Fibroblast of the aortic adventitia (primary cell): ENCODE results near the gene GAPDH. TPM values are rescaled to one million over a fixed set of nuclear protein-coding genes. Genes with fewer than 3 reads are reported as not detected.

ENCODE experiments used
- DNase-seq: peaks from one replicate; pipeline ENCODE4 v3.0.0-alpha.2; 2010; ENCODE audit warnings: low read depth
- H3K4me3 ChIP-seq: 2 replicates; pipeline ENCODE4 v1.5.1; 2011; ENCODE audit warnings: low read depth, mild to moderate bottlenecking, control low read depth, low read length, moderate library complexity
- total RNA-seq: library from RNA; depleted of rRNA; stranded (reverse); fragments of >200 nt; gene quantifications from 2 replicates; pipeline ENCODE4 v1.2.3, GENCODE V29; 2012; ENCODE audit warnings: low replicate concordance
- TF ChIP-seq, protein P1 (sequence below): IDR thresholded peaks from 2 replicates; pipeline ENCODE4 v1.5.1; 2011; ENCODE audit warnings: mild to moderate bottlenecking, low read length, control low read depth, inconsistent platforms; ENCODE audit not compliant: insufficient read depth

GAPDH gene
- total RNA-seq, 1 donor = 5,776 TPM

DNA sequence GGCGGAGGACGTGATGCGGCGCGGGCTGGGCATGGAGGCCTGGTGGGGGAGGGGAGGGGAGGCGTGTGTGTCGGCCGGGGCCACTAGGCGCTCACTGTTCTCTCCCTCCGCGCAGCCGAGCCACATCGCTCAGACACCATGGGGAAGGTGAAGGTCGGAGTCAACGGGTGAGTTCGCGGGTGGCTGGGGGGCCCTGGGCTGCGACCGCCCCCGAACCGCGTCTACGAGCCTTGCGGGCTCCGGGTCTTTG is 303 bp downstream of the GAPDH start:
- H3K4me3 ChIP-seq = peak overlapping the region; percentile 92
- TF ChIP-seq, protein P1, sequence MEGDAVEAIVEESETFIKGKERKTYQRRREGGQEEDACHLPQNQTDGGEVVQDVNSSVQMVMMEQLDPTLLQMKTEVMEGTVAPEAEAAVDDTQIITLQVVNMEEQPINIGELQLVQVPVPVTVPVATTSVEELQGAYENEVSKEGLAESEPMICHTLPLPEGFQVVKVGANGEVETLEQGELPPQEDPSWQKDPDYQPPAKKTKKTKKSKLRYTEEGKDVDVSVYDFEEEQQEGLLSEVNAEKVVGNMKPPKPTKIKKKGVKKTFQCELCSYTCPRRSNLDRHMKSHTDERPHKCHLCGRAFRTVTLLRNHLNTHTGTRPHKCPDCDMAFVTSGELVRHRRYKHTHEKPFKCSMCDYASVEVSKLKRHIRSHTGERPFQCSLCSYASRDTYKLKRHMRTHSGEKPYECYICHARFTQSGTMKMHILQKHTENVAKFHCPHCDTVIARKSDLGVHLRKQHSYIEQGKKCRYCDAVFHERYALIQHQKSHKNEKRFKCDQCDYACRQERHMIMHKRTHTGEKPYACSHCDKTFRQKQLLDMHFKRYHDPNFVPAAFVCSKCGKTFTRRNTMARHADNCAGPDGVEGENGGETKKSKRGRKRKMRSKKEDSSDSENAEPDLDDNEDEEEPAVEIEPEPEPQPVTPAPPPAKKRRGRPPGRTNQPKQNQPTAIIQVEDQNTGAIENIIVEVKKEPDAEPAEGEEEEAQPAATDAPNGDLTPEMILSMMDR = no peak
- no peak for DNase-seq

DNA sequence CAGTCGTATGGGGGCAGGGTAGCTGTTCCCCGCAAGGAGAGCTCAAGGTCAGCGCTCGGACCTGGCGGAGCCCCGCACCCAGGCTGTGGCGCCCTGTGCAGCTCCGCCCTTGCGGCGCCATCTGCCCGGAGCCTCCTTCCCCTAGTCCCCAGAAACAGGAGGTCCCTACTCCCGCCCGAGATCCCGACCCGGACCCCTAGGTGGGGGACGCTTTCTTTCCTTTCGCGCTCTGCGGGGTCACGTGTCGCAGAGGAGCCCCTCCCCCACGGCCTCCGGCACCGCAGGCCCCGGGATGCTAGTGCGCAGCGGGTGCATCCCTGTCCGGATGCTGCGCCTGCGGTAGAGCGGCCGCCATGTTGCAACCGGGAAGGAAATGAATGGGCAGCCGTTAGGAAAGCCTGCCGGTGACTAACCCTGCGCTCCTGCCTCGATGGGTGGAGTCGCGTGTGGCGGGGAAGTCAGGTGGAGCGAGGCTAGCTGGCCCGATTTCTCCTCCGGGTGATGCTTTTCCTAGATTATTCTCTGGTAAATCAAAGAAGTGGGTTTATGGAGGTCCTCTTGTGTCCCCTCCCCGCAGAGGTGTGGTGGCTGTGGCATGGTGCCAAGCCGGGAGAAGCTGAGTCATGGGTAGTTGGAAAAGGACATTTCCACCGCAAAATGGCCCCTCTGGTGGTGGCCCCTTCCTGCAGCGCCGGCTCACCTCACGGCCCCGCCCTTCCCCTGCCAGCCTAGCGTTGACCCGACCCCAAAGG is 804 bp downstream of the GAPDH start:
- peak overlapping the region; percentile 92 for H3K4me3 ChIP-seq
- DNase-seq = peak; percentile 69
- TF ChIP-seq, protein P1 = no peak

DNA sequence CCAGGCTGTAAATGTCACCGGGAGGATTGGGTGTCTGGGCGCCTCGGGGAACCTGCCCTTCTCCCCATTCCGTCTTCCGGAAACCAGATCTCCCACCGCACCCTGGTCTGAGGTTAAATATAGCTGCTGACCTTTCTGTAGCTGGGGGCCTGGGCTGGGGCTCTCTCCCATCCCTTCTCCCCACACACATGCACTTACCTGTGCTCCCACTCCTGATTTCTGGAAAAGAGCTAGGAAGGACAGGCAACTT is 1.3 kb downstream of the GAPDH start:
- peak overlapping the region; percentile 92 for H3K4me3 ChIP-seq
- TF ChIP-seq, protein P1 = no peak
- DNase-seq = no peak

DNA sequence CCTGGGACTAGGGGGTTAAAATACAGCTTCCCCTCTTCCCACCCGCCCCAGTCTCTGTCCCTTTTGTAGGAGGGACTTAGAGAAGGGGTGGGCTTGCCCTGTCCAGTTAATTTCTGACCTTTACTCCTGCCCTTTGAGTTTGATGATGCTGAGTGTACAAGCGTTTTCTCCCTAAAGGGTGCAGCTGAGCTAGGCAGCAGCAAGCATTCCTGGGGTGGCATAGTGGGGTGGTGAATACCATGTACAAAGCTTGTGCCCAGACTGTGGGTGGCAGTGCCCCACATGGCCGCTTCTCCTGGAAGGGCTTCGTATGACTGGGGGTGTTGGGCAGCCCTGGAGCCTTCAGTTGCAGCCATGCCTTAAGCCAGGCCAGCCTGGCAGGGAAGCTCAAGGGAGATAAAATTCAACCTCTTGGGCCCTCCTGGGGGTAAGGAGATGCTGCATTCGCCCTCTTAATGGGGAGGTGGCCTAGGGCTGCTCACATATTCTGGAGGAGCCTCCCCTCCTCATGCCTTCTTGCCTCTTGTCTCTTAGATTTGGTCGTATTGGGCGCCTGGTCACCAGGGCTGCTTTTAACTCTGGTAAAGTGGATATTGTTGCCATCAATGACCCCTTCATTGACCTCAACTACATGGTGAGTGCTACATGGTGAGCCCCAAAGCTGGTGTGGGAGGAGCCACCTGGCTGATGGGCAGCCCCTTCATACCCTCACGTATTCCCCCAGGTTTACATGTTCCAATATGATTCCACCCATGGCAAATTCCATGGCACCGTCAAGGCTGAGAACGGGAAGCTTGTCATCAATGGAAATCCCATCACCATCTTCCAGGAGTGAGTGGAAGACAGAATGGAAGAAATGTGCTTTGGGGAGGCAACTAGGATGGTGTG is 1.9 kb downstream of the GAPDH start:
- peak; percentile 17 for DNase-seq
- peak overlapping the region; percentile 92 for H3K4me3 ChIP-seq
- TF ChIP-seq, protein P1 = no peak

DNA sequence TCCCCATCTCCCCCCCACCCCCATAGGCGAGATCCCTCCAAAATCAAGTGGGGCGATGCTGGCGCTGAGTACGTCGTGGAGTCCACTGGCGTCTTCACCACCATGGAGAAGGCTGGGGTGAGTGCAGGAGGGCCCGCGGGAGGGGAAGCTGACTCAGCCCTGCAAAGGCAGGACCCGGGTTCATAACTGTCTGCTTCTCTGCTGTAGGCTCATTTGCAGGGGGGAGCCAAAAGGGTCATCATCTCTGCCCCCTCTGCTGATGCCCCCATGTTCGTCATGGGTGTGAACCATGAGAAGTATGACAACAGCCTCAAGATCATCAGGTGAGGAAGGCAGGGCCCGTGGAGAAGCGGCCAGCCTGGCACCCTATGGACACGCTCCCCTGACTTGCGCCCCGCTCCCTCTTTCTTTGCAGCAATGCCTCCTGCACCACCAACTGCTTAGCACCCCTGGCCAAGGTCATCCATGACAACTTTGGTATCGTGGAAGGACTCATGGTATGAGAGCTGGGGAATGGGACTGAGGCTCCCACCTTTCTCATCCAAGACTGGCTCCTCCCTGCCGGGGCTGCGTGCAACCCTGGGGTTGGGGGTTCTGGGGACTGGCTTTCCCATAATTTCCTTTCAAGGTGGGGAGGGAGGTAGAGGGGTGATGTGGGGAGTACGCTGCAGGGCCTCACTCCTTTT is 2.7 kb downstream of the GAPDH start:
- TF ChIP-seq, protein P1 = no peak
- DNase-seq = peak; percentile 12
- H3K4me3 ChIP-seq = peak overlapping the region; percentile 92

DNA sequence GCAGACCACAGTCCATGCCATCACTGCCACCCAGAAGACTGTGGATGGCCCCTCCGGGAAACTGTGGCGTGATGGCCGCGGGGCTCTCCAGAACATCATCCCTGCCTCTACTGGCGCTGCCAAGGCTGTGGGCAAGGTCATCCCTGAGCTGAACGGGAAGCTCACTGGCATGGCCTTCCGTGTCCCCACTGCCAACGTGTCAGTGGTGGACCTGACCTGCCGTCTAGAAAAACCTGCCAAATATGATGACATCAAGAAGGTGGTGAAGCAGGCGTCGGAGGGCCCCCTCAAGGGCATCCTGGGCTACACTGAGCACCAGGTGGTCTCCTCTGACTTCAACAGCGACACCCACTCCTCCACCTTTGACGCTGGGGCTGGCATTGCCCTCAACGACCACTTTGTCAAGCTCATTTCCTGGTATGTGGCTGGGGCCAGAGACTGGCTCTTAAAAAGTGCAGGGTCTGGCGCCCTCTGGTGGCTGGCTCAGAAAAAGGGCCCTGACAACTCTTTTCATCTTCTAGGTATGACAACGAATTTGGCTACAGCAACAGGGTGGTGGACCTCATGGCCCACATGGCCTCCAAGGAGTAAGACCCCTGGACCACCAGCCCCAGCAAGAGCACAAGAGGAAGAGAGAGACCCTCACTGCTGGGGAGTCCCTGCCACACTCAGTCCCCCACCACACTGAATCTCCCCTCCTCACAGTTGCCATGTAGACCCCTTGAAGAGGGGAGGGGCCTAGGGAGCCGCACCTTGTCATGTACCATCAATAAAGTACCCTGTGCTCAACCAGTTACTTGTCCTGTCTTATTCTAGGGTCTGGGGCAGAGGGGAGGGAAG is 3.5 kb downstream of the GAPDH start:
- H3K4me3 ChIP-seq = peak overlapping the region; percentile 92
- TF ChIP-seq, protein P1 = peak; percentile 78
- peak; percentile 90 for DNase-seq
